PC-3 (cell line): ENCODE measurements around the gene FIP1L1. TPM values are rescaled to one million over a fixed set of nuclear protein-coding genes. Genes with fewer than 3 reads are reported as not detected.
A peak's percentile ranks its signal among the peaks of the same experiment; 100 is the strongest.

Experiments
- ATAC-seq: fragments of 200-7000 bp; cut with Tn5 transposase; 2 replicates; pipeline ENCODE4 v1.9.1; 2020; ENCODE audit warnings: mild to moderate bottlenecking, moderate library complexity
- BruUV-seq: library from RNA; stranded (reverse); fragments of 400-500 nt; replicated peaks from 2 replicates; lab custom pipeline; 2021; lab: Mats Ljungman, UMichigan
- CTCF ChIA-PET: fragments of 300-600 bp; sonication (Branson Sonifier 250); formaldehyde crosslinking; loops from one replicate; lab custom pipeline; 2022; ENCODE audit warnings: antibody characterized with exemption; lab: Charles Lee
- POLR2A ChIA-PET: fragments of 300-600 bp; sonication (Branson Sonifier 250); formaldehyde crosslinking; loops from one replicate; lab custom pipeline; 2022; ENCODE audit warnings: antibody characterized with exemption; ENCODE audit not compliant: unreplicated experiment; lab: Charles Lee
- DNase-seq: peaks from one replicate; pipeline ENCODE4 v3.0.0-alpha.2; 2015
- H2AFZ ChIP-seq: fragments of 300-600 bp; sonication (generic); 2 replicates; pipeline ENCODE4 v1.6.0; 2016; ENCODE audit warnings: antibody characterized with exemption, low read length
- H3F3A ChIP-seq: fragments of 300-600 bp; sonication (generic); one replicate; pipeline ENCODE4 v1.6.0; 2017; ENCODE audit warnings: antibody characterized with exemption, low read length, control low read depth, mild to moderate bottlenecking; ENCODE audit not compliant: unreplicated experiment
- H3K27ac ChIP-seq: fragments of 300-600 bp; sonication (generic); 2 replicates; pipeline ENCODE4 v1.5.1; 2016; ENCODE audit warnings: mild to moderate bottlenecking, low read length
- H3K27me3 ChIP-seq: fragments of 300-600 bp; sonication (generic); 2 replicates; pipeline ENCODE4 v1.6.1; 2016; ENCODE audit warnings: low read length, mixed read lengths
- H3K36me3 ChIP-seq: fragments of 300-600 bp; sonication (generic); 2 replicates; pipeline ENCODE4 v1.6.1; 2016; ENCODE audit warnings: low read depth, mixed run types, low read length, mixed read lengths
- H3K4me1 ChIP-seq: fragments of 300-600 bp; sonication (generic); 2 replicates; pipeline ENCODE4 v1.5.1; 2016; ENCODE audit warnings: low read length; ENCODE audit not compliant: insufficient read depth
- H3K4me2 ChIP-seq: fragments of 300-600 bp; sonication (generic); 2 replicates; pipeline ENCODE4 v1.6.0; 2016; ENCODE audit warnings: low read length
- H3K4me3 ChIP-seq: fragments of 300-600 bp; sonication (generic); 2 replicates; pipeline ENCODE4 v1.5.1; 2016; ENCODE audit warnings: mild to moderate bottlenecking, low read length, mixed read lengths
- H3K79me2 ChIP-seq: fragments of 300-600 bp; sonication (generic); 2 replicates; pipeline ENCODE4 v1.6.1; 2017; ENCODE audit warnings: low read length, mixed read lengths
- H3K9ac ChIP-seq: fragments of 300-600 bp; sonication (generic); 2 replicates; pipeline ENCODE4 v1.6.0; 2016; ENCODE audit warnings: mild to moderate bottlenecking, low read length
- H3K9me2 ChIP-seq: fragments of 300-600 bp; sonication (generic); replicated peaks from 2 replicates; pipeline ENCODE4 v1.6.1; 2016; ENCODE audit warnings: mixed run types, low read length, mixed read lengths
- H3K9me3 ChIP-seq: fragments of 300-600 bp; sonication (generic); 2 replicates; pipeline ENCODE4 v1.6.1; 2016; ENCODE audit warnings: low read length, mixed read lengths
- H4K20me1 ChIP-seq: fragments of 300-600 bp; sonication (generic); 2 replicates; pipeline ENCODE4 v1.6.1; 2016; ENCODE audit warnings: low read length, mixed read lengths
- CTCF ChIP-seq: fragments of 300-600 bp; sonication (generic); conservative IDR thresholded peaks from 2 replicates; pipeline ENCODE4 v1.5.1; 2017; ENCODE audit warnings: antibody characterized with exemption, low read depth, mild to moderate bottlenecking, low read length
- EZH2 ChIP-seq: fragments of 300-600 bp; sonication (generic); IDR thresholded peaks from one replicate; pipeline ENCODE4 v1.6.1; 2017; ENCODE audit warnings: antibody characterized with exemption, mild to moderate bottlenecking, low read length; ENCODE audit not compliant: unreplicated experiment
- EZH2phosphoT487 ChIP-seq: fragments of 300-600 bp; sonication (generic); IDR thresholded peaks from 2 replicates; pipeline ENCODE4 v1.6.1; 2018; ENCODE audit warnings: mild to moderate bottlenecking, antibody characterized with exemption, low read length, borderline replicate concordance
- intact Hi-C: fragments of 100-400 bp; cut with micrococcal nuclease; formaldehyde crosslinking; loops from 2 replicates; pipeline ENCODE4 v1.9.0; 2023
- total RNA-seq: library from RNA; depleted of rRNA; stranded (reverse); fragments of >200 nt; gene quantifications from 2 replicates; pipeline ENCODE4 v1.2.3, GENCODE V29; 2014

FIP1L1 gene
- total RNA-seq, 1 experiment from 2014 or later, result 76.1 TPM

DNA sequence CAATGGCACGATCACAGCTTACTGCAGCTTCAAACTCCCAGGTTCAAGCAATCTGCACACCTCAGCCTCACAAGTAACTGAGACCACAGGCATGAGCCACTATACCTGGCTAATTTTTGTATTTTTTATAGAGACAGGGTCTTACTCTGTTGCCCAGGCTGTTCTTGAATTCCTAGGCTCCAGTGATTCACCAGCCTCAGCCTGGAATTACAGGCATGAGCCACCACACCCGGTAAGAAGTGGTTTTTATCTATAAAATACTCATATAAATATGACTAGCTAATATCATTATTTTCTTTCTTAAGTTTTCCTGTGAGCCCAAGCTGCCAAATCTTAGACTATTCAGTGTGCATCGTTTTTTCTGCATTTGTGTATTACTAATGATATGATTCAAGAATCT lies 16.0 kb upstream of the FIP1L1 start:
- DNase-seq, result peak; percentile 59
- ChIA-PET CTCF (interaction anchor here (0.6 to 0.9 kb wide), 2 partner anchors 22 to 48 kb away, joined by 3 to 8 read pairs; no protein-coding TSS in a partner anchor), POLR2A (interaction anchor here (0.6 to 0.7 kb wide), 2 partner anchors 13 to 210 kb away, joined by 3 to 5 read pairs; no protein-coding TSS in a partner anchor)
- ATAC-seq, result peak; percentile 52
- H3K27ac ChIP-seq, result no peak overlapping the region
- H3K36me3 ChIP-seq, result no peaks in the 10 kb centered on the region
- H2AFZ ChIP-seq, result no peak overlapping the region
- H3K4me1 ChIP-seq, result peaks cover 30% of the 10 kb centered on the region
- peaks cover 85% of the 10 kb centered on the region for H3K79me2 ChIP-seq
- intact Hi-C loops, result loop anchor here (5.0 to 10.0 kb wide), 4 partner anchors 164 to 871 kb away; partner anchors contain the start of gene CHIC2
- no peaks in the 10 kb centered on the region for H3K9me3 ChIP-seq
- no peaks in the 10 kb centered on the region for H3K27me3 ChIP-seq
- H3F3A ChIP-seq, result no peaks in the 10 kb centered on the region
- no peaks in the 10 kb centered on the region for H3K9me2 ChIP-seq
- peak overlapping the region; percentile 95 for H3K4me3 ChIP-seq
- H4K20me1 ChIP-seq, result peaks cover 8% of the 10 kb centered on the region
- no TSS peak for BruUV-seq
- H3K9ac ChIP-seq, result no peak overlapping the region
- peak overlapping the region; percentile 92 for H3K4me2 ChIP-seq
- TF ChIP-seq CTCF (no peak), EZH2phosphoT487 (no peak), EZH2 (no peak)

DNA sequence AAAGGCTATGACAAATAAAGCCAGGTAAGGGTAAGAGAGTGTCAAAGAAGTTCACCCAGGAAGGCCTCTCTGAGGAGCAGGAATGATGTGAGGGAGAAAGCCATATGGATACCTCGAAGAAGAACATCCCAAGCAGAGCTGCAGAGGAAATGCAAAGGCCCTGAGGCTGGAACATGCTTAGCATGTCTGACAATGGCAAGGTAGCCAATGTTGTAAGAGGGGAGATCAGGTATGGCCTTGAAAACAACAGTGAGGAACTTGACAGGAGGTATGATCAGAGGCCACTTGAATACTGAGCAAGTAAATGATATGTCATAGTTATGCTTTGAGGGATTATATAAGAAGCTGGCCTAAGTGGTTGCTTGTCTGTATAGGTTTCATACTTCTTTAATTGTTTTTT lies 15.3 kb upstream of the FIP1L1 start:
- no TSS peak for BruUV-seq
- no peak for TF ChIP-seq EZH2
- TF ChIP-seq CTCF, result no peak
- TF ChIP-seq EZH2phosphoT487, result no peak
- Histone ChIP-seq H3K9me3 (no peaks in the 10 kb centered on the region), H2AFZ (no peak overlapping the region), H3K36me3 (no peaks in the 10 kb centered on the region), H3K9me2 (no peaks in the 10 kb centered on the region), H3K27me3 (no peaks in the 10 kb centered on the region), H3K4me3 (peak overlapping the region; percentile 95), H3F3A (no peaks in the 10 kb centered on the region), H3K9ac (no peak overlapping the region), H3K27ac (no peak overlapping the region), H3K4me2 (peak overlapping the region; percentile 92), H4K20me1 (peaks cover 8% of the 10 kb centered on the region), H3K79me2 (peaks cover 85% of the 10 kb centered on the region), H3K4me1 (peaks cover 34% of the 10 kb centered on the region)
- ATAC-seq, result no peak
- ChIA-PET POLR2A (interaction anchor here (0.6 kb wide), 1 partner anchor 14 kb away, joined by 3 read pairs; no protein-coding TSS in a partner anchor), CTCF (interaction anchor here (0.6 to 0.9 kb wide), 2 partner anchors 23 to 48 kb away, joined by 3 to 8 read pairs; no protein-coding TSS in a partner anchor)
- intact Hi-C loops, result loop anchor here (5.0 to 10.0 kb wide), 4 partner anchors 165 to 870 kb away; partner anchors contain the start of gene CHIC2
- DNase-seq, result no peak

DNA sequence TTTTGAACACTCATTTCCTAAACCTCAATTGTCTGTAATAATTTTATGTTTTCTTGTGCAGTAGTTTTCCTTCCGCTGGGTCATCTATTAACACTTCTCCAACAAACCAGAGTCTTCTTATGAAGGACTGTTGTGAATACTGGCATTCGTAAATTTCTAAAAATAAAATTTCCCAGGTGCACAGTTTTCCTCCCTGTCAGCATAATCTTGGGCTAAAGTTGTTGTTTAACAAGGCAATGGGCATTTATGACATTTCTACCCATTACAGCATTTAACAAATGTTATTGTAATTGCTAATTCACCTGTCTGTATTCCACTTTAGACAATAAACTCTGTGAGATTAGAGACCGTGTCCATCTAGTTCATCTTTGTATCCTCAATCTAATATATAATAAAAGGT lies 12.8 kb upstream of the FIP1L1 start:
- intact Hi-C loops, result loop anchor here (5.0 to 10.0 kb wide), 4 partner anchors 167 to 868 kb away; partner anchors contain the start of gene CHIC2
- no peak for TF ChIP-seq EZH2phosphoT487
- no peak for TF ChIP-seq EZH2
- TF ChIP-seq CTCF, result no peak
- Histone ChIP-seq H3K9me2 (no peaks in the 10 kb centered on the region), H3K9me3 (no peaks in the 10 kb centered on the region), H4K20me1 (peaks cover 8% of the 10 kb centered on the region), H3F3A (no peaks in the 10 kb centered on the region), H3K4me3 (peak overlapping the region; percentile 95), H3K36me3 (no peaks in the 10 kb centered on the region), H3K27me3 (no peaks in the 10 kb centered on the region), H3K4me1 (peaks cover 34% of the 10 kb centered on the region), H3K79me2 (peaks cover 61% of the 10 kb centered on the region), H3K4me2 (peak overlapping the region; percentile 92), H3K9ac (peak overlapping the region; percentile 91), H3K27ac (no peak overlapping the region), H2AFZ (peak overlapping the region; percentile 84; the same call in 1 of the 2 replicates)
- ChIA-PET CTCF (no interaction called here), POLR2A (no interaction called here)
- DNase-seq, result no peak
- BruUV-seq, result no TSS peak
- no peak for ATAC-seq
